Mesenchymal stem cell (in vitro differentiated cells and primary cell): ENCODE measurements around the gene NOC2L.
A peak's percentile ranks its signal among the peaks of the same experiment; 100 is the strongest.
"Not testable (repeated sequence)": the region's sequence is repeated elsewhere in the genome, so short reads cannot be mapped to it uniquely, and the experiment has no call there.

ENCODE experiments used
- DNase-seq: peaks from one replicate; pipeline ENCODE4 v3.0.0-alpha.2; 2013
- H2AFZ ChIP-seq: one replicate; pipeline ENCODE4 v1.6.1; 2013; ENCODE audit warnings: low read depth, mild to moderate bottlenecking, control low read depth, inconsistent platforms, low read length, moderate library complexity
- H2AK5ac ChIP-seq: 2 replicates; pipeline ENCODE4 v1.6.1; 2013; ENCODE audit warnings: low read length, moderate library complexity, mild to moderate bottlenecking, inconsistent platforms; ENCODE audit not compliant: severe bottlenecking
- H2BK120ac ChIP-seq: one replicate; pipeline ENCODE4 v1.6.1; 2013; ENCODE audit warnings: low read depth, mild to moderate bottlenecking, inconsistent platforms, low read length, moderate library complexity
- H2BK12ac ChIP-seq, 2 experiments: one replicate each; pipeline ENCODE4 v1.6.1; 2013; ENCODE audit warnings: inconsistent platforms in 2 of 2, low read length in 2 of 2, mild to moderate bottlenecking in 2 of 2, moderate library complexity in 2 of 2, control low read depth in 1 of 2
- H2BK15ac ChIP-seq: one replicate; pipeline ENCODE4 v1.6.1; 2013; ENCODE audit warnings: mild to moderate bottlenecking, low read depth, inconsistent platforms; ENCODE audit not compliant: poor library complexity, severe bottlenecking
- H2BK5ac ChIP-seq: 2 replicates; pipeline ENCODE4 v1.6.1; 2013; ENCODE audit warnings: low read depth, mild to moderate bottlenecking, low read length, control low read depth, inconsistent platforms; ENCODE audit not compliant: poor library complexity, severe bottlenecking
- H3K14ac ChIP-seq, 2 experiments: one replicate each; pipeline ENCODE4 v1.6.1; 2013; ENCODE audit warnings: inconsistent platforms in 2 of 2, low read length in 2 of 2, control low read depth in 1 of 2, mild to moderate bottlenecking in 1 of 2, moderate library complexity in 1 of 2
- H3K18ac ChIP-seq, 2 experiments: one replicate each; pipeline ENCODE4 v1.6.1; 2013; ENCODE audit warnings: inconsistent platforms in 2 of 2, low read length in 2 of 2, control low read depth in 1 of 2, low read depth in 1 of 2, mild to moderate bottlenecking in 1 of 2
- H3K23ac ChIP-seq, 2 experiments: one replicate each; pipeline ENCODE4 v1.6.1; 2013; ENCODE audit warnings: inconsistent platforms in 2 of 2, low read length in 2 of 2, mild to moderate bottlenecking in 2 of 2, moderate library complexity in 2 of 2, control low read depth in 1 of 2
- H3K27ac ChIP-seq: 2 replicates; pipeline ENCODE4 v1.5.1; 2013; ENCODE audit warnings: mild to moderate bottlenecking, moderate library complexity, low read length, control low read depth, inconsistent platforms; ENCODE audit not compliant: poor library complexity, severe bottlenecking
- H3K27me3 ChIP-seq, 2 experiments: 2 replicates each; pipeline versions ENCODE4 v1.6.1 to v1.7.0; 2013; ENCODE audit warnings: low read length in 2 of 2, mild to moderate bottlenecking in 2 of 2, moderate library complexity in 2 of 2, control low read depth in 1 of 2, inconsistent platforms in 1 of 2; ENCODE audit not compliant: control insufficient read depth in 1 of 2, insufficient read depth in 1 of 2
- H3K36me3 ChIP-seq, 2 experiments: 2 replicates each; pipeline versions ENCODE4 v1.6.1 to v1.7.0; 2013; ENCODE audit warnings: low read length in 2 of 2, control low read depth in 1 of 2, inconsistent platforms in 1 of 2, low read depth in 1 of 2, mild to moderate bottlenecking in 1 of 2; ENCODE audit not compliant: insufficient read depth in 2 of 2, control insufficient read depth in 1 of 2
- H3K4ac ChIP-seq, 2 experiments: one replicate each; pipeline ENCODE4 v1.6.1; 2013; ENCODE audit warnings: inconsistent platforms in 2 of 2, low read length in 2 of 2, mild to moderate bottlenecking in 2 of 2, moderate library complexity in 2 of 2, control low read depth in 1 of 2, low read depth in 1 of 2
- H3K4me1 ChIP-seq: 2 replicates; pipeline ENCODE4 v1.6.1; 2013; ENCODE audit warnings: low read depth, low read length, control low read depth; ENCODE audit not compliant: control insufficient read depth, insufficient read depth
- H3K4me2 ChIP-seq: 2 replicates; pipeline ENCODE4 v1.6.1; 2013; ENCODE audit warnings: low read length, mild to moderate bottlenecking, inconsistent platforms; ENCODE audit not compliant: poor library complexity, severe bottlenecking
- H3K4me3 ChIP-seq, 2 experiments: 2 replicates each; pipeline versions ENCODE4 v1.5.1 to v1.7.0; 2013; ENCODE audit warnings: low read length in 2 of 2, mild to moderate bottlenecking in 2 of 2, control low read depth in 1 of 2, low read depth in 1 of 2; ENCODE audit not compliant: insufficient read depth in 1 of 2
- H3K79me1 ChIP-seq: replicated peaks from 2 replicates; pipeline ENCODE4 v1.6.1; 2013; ENCODE audit warnings: mild to moderate bottlenecking, control low read depth, low read length, inconsistent platforms; ENCODE audit not compliant: poor library complexity, severe bottlenecking
- H3K9ac ChIP-seq: 2 replicates; pipeline ENCODE4 v1.7.0; 2013; ENCODE audit warnings: mild to moderate bottlenecking, low read length, moderate library complexity
- H3K9me3 ChIP-seq: 2 replicates; pipeline ENCODE4 v1.7.0; 2013; ENCODE audit warnings: mild to moderate bottlenecking, low read length; ENCODE audit not compliant: control insufficient read depth
- H4K8ac ChIP-seq: one replicate; pipeline ENCODE4 v1.6.1; 2013; ENCODE audit warnings: inconsistent platforms, mild to moderate bottlenecking, low read length, moderate library complexity
- H4K91ac ChIP-seq: one replicate; pipeline ENCODE4 v1.6.1; 2013; ENCODE audit warnings: mild to moderate bottlenecking, low read length, inconsistent platforms
- WGBS: methylation state at CpG from one replicate; pipeline ENCODE4 v1.1.7; 2013; ENCODE audit warnings: mixed read lengths; 5-methylcytosine and 5-hydroxymethylcytosine counted together

Gene NOC2L

DNA sequence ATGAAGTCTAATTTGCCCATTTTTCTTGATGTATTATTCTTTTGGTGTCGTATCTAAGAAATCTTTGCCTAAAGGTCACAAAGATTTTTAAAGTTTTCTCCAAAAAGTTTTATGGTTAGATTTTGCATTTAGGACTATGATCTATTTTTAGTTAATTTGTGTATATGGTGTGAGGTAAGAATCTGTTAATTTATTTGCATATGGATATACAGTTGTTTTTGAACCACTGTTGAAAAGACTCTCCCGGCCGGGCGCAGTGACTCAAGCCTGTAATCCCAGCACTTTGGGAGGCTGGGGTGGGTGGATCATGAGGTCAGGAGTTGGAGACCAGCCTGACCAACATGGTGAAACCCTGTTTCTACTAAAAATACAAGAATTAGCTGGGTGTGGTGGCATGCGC lies 29.0 kb upstream of the NOC2L start:
- H3K14ac ChIP-seq, H3K4me1 ChIP-seq, H3K4me3 ChIP-seq, H2BK5ac ChIP-seq, H3K18ac ChIP-seq, H3K9me3 ChIP-seq, H3K23ac ChIP-seq, H3K4me2 ChIP-seq, H2AFZ ChIP-seq, H3K36me3 ChIP-seq, H3K27ac ChIP-seq, H2BK12ac ChIP-seq, H3K9ac ChIP-seq, DNase-seq, H4K8ac ChIP-seq, H2AK5ac ChIP-seq, H2BK15ac ChIP-seq, H4K91ac ChIP-seq, H2BK120ac ChIP-seq, H3K79me1 ChIP-seq, H3K4ac ChIP-seq: not testable (repeated sequence)
- peaks cover 12 to 42% of the 10 kb centered on the region in 2 experiments for H3K27me3 ChIP-seq
- WGBS, result 92% methylated on average over 4 of the region's 5 CpGs

DNA sequence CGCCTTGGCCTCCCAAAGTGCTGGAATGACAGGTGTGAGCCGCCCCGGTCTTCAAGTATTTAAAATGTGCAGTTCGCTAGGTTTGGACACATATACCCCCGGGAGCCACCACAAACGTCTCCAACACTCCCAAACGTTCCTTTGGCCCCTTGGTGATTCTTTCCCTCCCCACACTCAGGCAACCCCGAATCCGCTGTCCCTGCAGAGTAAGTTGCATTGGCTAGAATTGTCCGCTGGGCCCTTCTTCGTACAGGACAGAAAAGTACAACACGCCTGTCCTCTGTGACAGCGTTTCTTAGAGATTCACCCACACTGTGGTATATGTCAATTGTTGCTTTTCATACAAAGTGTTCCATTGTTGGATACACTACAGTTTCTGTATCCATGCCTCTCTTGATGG lies 26.1 kb upstream of the NOC2L start:
- Histone ChIP-seq H2BK15ac (no peak overlapping the region), H3K9ac (no peak overlapping the region), H4K91ac (no peak overlapping the region), H3K18ac (no peak overlapping the region), H2AFZ (no peak overlapping the region), H2BK12ac (no peak overlapping the region), H3K4me2 (no peak overlapping the region), H2BK120ac (no peak overlapping the region), H3K4me3 (no peak overlapping the region), H3K9me3 (no peaks in the 10 kb centered on the region), H3K27ac (no peak overlapping the region), H3K23ac (no peak overlapping the region), H3K4ac (no peak overlapping the region), H2AK5ac (no peak overlapping the region), H3K4me1 (peaks cover 9% of the 10 kb centered on the region), H4K8ac (no peak overlapping the region), H2BK5ac (no peak overlapping the region), H3K27me3 (peaks cover 22 to 71% of the 10 kb centered on the region in 2 experiments), H3K36me3 (no peaks in the 10 kb centered on the region), H3K79me1 (no peaks in the 10 kb centered on the region), H3K14ac (no peak overlapping the region)
- no peak for DNase-seq
- WGBS, result 89% methylated on average over 13 of the region's 13 CpGs

- H3K79me1 ChIP-seq, result no peaks in the 10 kb centered on the region
- DNase-seq, result no peak
- no peak overlapping the region for H3K4ac ChIP-seq
- H2AK5ac ChIP-seq, result no peak overlapping the region
- peaks cover 22 to 76% of the 10 kb centered on the region in 2 experiments for H3K27me3 ChIP-seq
- no peak overlapping the region for H3K14ac ChIP-seq
- no peak overlapping the region for H3K9ac ChIP-seq
- H2BK15ac ChIP-seq, result no peak overlapping the region
- H3K9me3 ChIP-seq, result no peaks in the 10 kb centered on the region
- WGBS, result 66% methylated on average over 6 of the region's 12 CpGs
- no peak overlapping the region for H3K27ac ChIP-seq
- no peak overlapping the region for H3K18ac ChIP-seq
- no peak overlapping the region for H3K4me3 ChIP-seq
- H2BK120ac ChIP-seq, result no peak overlapping the region
- H2BK12ac ChIP-seq, result no peak overlapping the region
- no peaks in the 10 kb centered on the region for H3K36me3 ChIP-seq
- H2AFZ ChIP-seq, result no peak overlapping the region
- peaks cover 9% of the 10 kb centered on the region for H3K4me1 ChIP-seq
- H4K8ac ChIP-seq, result no peak overlapping the region
- no peak overlapping the region for H2BK5ac ChIP-seq
- peak overlapping the region; percentile 57 for H3K4me2 ChIP-seq
- H4K91ac ChIP-seq, result no peak overlapping the region
- H3K23ac ChIP-seq, result no peak overlapping the region
Observed at GRCh38 chr1:984476-984814, 25.4 kb upstream of the NOC2L start.

DNA sequence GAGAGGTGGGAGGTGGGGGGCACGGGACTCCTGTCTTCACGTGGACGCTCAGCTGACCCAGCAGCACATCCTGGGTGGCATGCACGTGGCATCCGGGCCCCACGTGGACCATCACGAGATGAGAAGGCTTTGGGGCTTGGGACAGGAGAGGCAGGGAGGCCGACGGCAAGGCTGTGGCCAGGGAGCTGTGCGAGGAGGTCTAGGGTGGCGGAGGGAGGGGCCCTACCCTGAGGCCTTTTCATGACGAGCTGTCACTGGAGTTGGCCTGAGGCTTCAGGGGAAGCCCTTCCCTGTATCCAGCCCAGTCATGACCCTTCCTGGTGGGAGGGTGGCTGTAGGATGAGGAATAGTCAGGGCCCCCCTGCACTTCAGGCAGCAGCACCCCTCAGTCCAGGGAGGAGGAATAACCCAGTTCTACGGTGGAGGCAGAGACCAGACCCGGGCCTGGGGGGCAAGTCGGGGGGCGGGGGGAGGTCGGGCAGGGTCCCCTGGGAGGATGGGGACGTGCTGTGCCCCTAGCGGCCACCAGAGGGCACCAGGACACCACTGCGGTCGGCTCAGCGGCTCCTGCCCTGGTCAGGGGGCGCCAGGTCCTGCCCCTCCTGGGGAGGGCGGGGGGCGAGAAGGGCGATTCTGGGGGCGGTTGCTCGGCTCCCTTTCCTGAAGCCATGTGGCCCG lies 24.9 kb upstream of the NOC2L start:
- H3K4me1 ChIP-seq, result peaks cover 9% of the 10 kb centered on the region
- H3K4ac ChIP-seq, result no peak overlapping the region
- H3K9me3 ChIP-seq, result no peaks in the 10 kb centered on the region
- H3K9ac ChIP-seq, result no peak overlapping the region
- H2BK15ac ChIP-seq, result no peak overlapping the region
- H2BK12ac ChIP-seq, result no peak overlapping the region
- no peak overlapping the region for H2AK5ac ChIP-seq
- H3K18ac ChIP-seq, result no peak overlapping the region
- no peak overlapping the region for H2AFZ ChIP-seq
- no peak overlapping the region for H3K27ac ChIP-seq
- H3K27me3 ChIP-seq, result peaks cover 22 to 74% of the 10 kb centered on the region in 2 experiments
- peak overlapping the region; percentile 67 for H4K8ac ChIP-seq
- no peaks in the 10 kb centered on the region for H3K79me1 ChIP-seq
- peak overlapping the region; percentile 57 for H3K4me2 ChIP-seq
- peak; percentile 42 for DNase-seq
- no peak overlapping the region for H2BK5ac ChIP-seq
- H3K14ac ChIP-seq, result no peak overlapping the region
- 18% methylated on average over 29 of the region's 29 CpGs for WGBS
- H3K36me3 ChIP-seq, result no peaks in the 10 kb centered on the region
- H3K4me3 ChIP-seq, result no peak overlapping the region
- no peak overlapping the region for H4K91ac ChIP-seq
- no peak overlapping the region for H2BK120ac ChIP-seq
- H3K23ac ChIP-seq, result no peak overlapping the region
